ENCODE results near the gene SSC5D.

The SSC5D gene

DNA sequence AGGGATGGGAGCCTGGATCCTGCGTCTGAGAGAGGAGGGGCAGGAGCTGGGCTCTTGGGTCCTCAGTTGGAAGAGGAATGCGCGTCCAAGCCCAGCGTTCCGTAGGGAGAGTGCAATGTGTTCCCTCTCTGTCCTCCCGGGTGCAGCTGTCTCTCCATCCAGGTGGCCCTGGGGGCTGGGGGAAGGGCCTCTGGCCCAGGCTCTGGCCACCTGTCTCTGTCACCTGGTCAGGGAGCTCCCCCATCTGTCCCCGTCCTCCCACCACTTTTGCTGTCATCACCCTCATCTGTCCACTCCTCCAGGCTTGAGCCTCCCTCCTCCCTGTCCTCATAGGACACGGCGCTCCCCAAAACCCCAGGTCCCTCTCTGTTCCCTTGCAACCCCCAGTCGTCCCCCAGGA, 52.4 kb downstream of the SSC5D start:
- H3K4me3 Mint-ChIP-seq = no peak overlapping the region
- no peaks in the 10 kb centered on the region for H3K9me3 Mint-ChIP-seq
- H3K27me3 Mint-ChIP-seq = peaks cover under 1% of the 10 kb centered on the region
- H3K27ac Mint-ChIP-seq = no peak overlapping the region
- no peaks in the 10 kb centered on the region for H3K36me3 Mint-ChIP-seq
- H3K4me1 Mint-ChIP-seq = no peaks in the 10 kb centered on the region

DNA sequence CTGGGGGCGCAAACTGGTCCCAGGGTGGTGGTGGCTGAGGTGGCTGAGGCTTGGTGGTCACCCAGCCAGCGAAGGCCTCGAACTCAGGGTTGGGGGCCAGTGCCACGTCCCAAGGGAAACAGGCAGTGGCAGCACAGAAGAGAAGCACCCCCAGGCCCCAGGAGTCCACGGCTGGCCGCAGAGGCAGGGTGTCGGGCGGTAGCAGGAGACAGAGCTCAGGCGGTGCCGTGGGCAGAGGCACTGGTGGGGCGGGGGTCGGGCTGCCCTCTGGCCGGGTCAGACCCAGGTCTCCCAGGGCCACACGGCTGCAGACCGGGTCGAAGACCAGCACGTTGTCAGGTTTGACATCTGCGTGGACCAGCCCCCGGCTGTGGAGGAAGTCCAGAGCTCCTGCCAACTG, 52.9 kb downstream of the SSC5D start:
- Mint-ChIP-seq H3K4me3 (no peak overlapping the region), H3K4me1 (no peaks in the 10 kb centered on the region), H3K27me3 (peaks cover 2% of the 10 kb centered on the region), H3K36me3 (no peaks in the 10 kb centered on the region), H3K9me3 (no peaks in the 10 kb centered on the region), H3K27ac (no peak overlapping the region)

DNA sequence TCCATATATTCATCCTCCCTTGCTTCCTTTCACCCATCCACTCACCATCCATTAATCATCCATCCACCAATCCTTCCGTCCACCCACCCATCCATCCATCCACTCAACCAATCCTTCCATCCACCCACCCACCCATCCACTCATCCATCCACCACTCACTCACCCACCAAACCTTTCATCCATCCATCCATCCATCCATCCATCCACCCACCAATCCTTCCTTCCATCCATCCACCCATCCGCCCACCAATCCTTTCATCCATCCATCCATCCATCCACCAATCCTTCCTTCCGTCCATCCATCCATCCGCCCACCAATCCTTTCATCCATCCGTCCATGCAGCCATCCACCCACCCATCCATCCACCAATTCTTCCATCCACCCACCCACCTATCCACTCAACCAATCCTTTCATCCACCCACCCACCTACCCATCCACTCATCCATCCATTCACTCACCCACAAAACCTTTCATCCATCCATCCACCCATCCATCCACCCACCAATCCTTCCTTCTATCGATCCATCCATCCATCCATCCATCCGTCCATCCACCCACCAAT, 54.1 kb downstream of the SSC5D start:
- Mint-ChIP-seq H3K4me3 (no peak overlapping the region), H3K4me1 (no peaks in the 10 kb centered on the region), H3K27ac (no peak overlapping the region), H3K36me3 (no peaks in the 10 kb centered on the region), H3K9me3 (no peaks in the 10 kb centered on the region), H3K27me3 (peaks cover 2% of the 10 kb centered on the region)

DNA sequence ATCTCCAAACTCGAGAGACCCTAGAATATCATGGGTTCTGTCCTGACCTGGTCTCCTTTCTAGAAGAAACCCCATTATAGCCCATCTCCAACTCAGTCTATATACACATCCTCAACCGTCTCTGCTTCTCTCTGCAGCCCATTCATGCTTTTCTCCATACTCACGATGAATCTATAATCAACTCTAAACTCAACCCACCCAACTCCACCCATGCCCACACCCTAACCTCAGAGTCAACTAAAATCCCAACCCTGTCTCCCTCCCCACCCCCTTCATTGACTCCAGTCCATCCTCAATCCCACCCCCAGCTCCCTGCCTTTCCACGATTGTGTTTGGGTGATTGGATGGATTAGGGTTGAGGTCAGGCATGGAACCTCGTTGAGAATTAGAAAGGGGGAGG, 55.3 kb downstream of the SSC5D start:
- H3K4me3 Mint-ChIP-seq = no peak overlapping the region
- H3K4me1 Mint-ChIP-seq = no peaks in the 10 kb centered on the region
- no peaks in the 10 kb centered on the region for H3K9me3 Mint-ChIP-seq
- peaks cover 3% of the 10 kb centered on the region for H3K27me3 Mint-ChIP-seq
- H3K27ac Mint-ChIP-seq = no peak overlapping the region
- H3K36me3 Mint-ChIP-seq = no peaks in the 10 kb centered on the region

DNA sequence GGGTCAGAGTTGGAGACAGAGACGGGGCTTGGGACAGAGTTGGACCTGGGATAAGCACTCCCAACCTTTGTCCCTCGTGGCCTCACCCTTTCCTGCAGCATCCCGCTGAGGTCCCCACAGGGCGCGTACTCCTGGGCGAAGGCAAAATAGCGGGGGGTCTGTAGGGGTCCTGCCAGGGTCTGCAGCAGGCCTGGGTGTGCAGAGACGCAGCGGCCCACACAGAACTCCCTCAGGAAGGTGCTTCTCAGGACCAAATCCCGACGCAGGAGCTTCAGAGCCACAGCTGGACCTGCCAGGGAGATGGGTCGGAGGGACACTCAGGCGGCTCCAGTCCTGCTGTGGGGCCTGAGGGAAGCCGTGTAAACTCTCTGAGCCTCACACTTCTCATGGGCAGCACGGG, 55.8 kb downstream of the SSC5D start:
- H3K27ac Mint-ChIP-seq = no peak overlapping the region
- no peaks in the 10 kb centered on the region for H3K9me3 Mint-ChIP-seq
- peaks cover 3% of the 10 kb centered on the region for H3K27me3 Mint-ChIP-seq
- no peaks in the 10 kb centered on the region for H3K36me3 Mint-ChIP-seq
- no peak overlapping the region for H3K4me3 Mint-ChIP-seq
- no peaks in the 10 kb centered on the region for H3K4me1 Mint-ChIP-seq

DNA sequence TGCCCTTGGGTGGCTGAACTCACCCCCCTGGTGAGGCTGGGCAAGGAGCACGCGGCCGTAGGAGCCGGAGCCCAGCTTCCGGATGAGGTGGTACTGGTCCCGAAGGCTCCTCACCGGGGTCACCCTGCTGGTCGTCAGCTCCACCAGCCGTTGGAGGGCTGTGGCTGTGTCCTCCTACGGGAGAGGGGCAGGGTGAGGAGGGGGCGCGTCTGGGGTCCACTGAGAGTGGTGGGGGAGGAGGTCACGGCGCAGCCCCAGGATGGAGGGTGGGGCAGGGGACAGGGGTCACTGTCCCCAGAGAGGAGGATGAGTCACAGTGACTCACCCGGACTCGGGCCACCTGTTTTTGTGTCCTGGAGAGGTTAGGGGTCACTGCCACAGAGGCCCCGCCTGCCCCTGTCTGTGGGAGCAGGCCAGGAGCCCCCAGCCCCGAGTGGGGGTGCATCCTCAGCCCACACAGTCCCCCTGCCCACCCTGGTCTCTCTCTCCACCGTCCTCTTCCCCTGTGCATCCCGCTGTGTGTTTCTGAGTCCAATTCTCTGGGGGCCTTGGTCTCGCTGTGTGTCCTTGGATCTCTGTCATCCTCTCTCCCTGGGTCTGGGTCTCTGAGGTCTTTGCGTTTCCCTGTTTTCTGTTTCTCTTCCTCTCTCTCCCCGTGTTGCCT, 56.7 kb downstream of the SSC5D start:
- Mint-ChIP-seq H3K27ac (no peak overlapping the region), H3K27me3 (peaks cover 6% of the 10 kb centered on the region), H3K4me1 (no peaks in the 10 kb centered on the region), H3K4me3 (no peak overlapping the region), H3K36me3 (no peaks in the 10 kb centered on the region), H3K9me3 (no peaks in the 10 kb centered on the region)

DNA sequence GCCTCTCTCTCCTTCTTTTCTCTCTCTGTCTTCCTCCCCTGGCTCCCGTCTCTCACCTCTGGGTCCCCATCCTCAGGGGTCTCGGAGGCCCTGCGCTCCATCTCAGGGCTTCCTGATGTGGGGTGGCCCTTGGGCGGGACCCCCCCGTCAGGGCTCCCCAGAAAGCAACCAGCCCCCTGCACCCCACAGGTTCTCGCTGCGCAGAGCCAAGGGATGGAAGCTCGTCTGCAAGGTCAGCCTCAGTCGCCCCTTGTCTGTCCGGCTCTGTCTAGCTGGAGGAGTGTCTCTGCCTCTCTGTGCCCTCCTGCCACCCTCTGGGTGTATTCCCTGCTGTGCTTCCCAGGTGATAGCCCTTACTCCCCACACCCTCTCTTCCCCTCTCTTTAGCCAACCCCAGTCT, 57.2 kb downstream of the SSC5D start, which contains the start of gene SBK3:
TSS of gene SBK3 (minus strand) at position 101 of the 400 bp plus-strand sequence. CDS start at position 101, 0 bp downstream.
- Mint-ChIP-seq H3K4me1 (no peaks in the 10 kb centered on the region), H3K9me3 (no peaks in the 10 kb centered on the region), H3K27ac (peak within 1 kb of the TSS; percentile 37), H3K36me3 (no peaks in the 10 kb centered on the region), H3K4me3 (no peak within 1 kb of the TSS), H3K27me3 (peaks cover 6% of the 10 kb centered on the region)

DNA sequence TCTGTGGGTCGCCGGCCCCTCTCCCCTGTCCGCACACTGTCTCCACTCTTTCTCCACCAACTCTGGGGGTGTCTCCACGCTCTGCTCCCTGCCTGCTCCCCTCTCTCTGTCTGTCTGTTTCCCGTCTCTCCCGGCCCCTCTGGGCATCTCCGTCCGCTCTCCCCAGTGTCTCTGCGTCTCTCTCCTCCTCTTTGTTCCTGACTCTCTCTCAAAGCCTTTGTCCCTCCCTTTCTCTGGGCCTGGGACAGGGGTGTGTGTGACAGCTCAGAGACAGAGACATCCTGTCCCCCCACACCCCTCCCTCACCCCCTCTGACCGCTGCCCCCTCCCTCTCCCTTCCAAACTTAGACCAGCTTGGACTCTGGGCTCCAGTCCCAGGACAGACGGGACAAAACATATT, 57.8 kb downstream of the SSC5D start:
- Mint-ChIP-seq H3K4me3 (no peak overlapping the region), H3K27ac (peak overlapping the region; percentile 37), H3K27me3 (peaks cover 6% of the 10 kb centered on the region), H3K4me1 (no peaks in the 10 kb centered on the region), H3K36me3 (no peaks in the 10 kb centered on the region), H3K9me3 (no peaks in the 10 kb centered on the region)

DNA sequence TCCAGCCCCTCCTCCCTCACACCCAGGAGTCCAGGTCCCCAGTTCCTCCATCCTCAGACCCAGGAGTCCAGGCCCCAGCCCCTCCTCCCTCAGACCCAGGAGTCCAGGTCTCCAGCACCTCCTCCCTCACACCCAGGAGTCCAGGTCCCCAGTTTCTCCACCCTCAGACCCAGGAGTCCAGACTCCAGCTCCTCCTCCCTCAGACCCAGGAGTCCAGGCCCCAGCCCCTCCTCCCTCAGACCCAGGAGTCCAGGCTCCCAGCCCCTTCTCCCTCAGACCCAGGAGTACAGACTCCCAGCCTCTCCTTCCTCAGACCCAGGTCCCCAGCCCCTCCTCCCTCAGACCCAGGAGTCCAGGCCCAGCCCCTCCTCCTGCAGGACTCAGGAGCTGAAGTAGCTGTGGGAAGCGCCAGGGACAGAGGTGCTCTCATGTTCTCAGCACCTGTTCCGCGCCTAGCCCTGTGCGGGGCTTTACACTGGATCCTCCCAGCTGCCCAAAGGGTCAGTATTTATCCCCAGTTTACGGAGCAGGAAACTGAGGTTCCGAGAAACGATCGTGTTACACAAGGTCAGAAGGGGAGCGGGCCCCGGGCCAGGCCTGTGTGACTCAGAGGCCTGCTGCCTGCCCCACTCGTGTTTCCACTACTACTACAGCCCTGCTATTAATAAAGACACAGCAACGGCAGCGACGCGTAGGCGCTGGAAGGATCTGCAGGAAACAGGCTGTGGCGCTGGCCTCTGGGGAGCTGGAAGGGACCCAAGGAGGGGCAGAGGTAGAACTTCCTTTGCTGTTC, 58.8 kb downstream of the SSC5D start:
- no peak overlapping the region for H3K27ac Mint-ChIP-seq
- H3K4me1 Mint-ChIP-seq = no peaks in the 10 kb centered on the region
- peaks cover 6% of the 10 kb centered on the region for H3K27me3 Mint-ChIP-seq
- no peaks in the 10 kb centered on the region for H3K36me3 Mint-ChIP-seq
- no peaks in the 10 kb centered on the region for H3K9me3 Mint-ChIP-seq
- H3K4me3 Mint-ChIP-seq = no peak overlapping the region

DNA sequence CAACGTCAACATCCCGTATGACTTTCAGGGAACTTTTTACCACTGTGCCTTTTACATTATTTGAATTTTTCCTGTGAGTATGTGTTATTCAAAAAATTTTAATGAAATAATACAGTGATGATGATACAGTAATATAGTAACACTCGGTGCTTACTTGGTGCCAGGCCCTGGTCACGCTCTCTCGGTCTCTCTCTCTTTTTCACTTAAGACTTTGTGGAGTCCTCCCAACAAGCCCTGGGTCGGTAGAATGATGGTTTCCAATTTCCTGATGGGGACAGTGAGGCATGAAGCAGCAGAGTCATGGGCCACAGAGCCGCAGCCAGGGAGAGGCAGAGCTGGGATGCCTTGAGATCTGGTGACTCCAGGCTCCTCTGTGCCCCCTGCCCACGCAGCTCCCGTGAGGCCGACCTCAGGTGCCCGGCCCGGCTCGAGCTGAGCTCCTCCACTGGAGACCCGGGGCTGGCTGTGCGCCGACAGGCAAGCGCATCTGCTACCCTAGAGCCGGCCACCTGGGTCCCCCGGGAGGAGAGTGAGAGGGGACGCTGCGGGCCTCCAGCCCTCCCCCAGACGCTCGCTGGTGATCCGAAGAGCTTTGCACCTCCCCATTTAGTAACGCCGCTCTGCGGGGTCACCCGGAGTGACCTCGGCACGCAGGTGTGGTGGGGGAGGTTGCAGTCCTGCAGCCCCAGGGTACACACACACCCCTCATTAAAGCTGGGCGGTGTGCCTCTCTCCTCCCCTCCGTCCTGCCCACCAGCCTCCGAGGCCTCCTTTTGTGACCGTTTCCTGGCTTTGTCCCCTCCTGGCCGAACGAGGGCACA, 61.5 kb downstream of the SSC5D start:
- H3K4me1 Mint-ChIP-seq = no peaks in the 10 kb centered on the region
- H3K4me3 Mint-ChIP-seq = no peak overlapping the region
- no peaks in the 10 kb centered on the region for H3K36me3 Mint-ChIP-seq
- no peaks in the 10 kb centered on the region for H3K9me3 Mint-ChIP-seq
- H3K27me3 Mint-ChIP-seq = peaks cover 6% of the 10 kb centered on the region
- H3K27ac Mint-ChIP-seq = no peak overlapping the region

DNA sequence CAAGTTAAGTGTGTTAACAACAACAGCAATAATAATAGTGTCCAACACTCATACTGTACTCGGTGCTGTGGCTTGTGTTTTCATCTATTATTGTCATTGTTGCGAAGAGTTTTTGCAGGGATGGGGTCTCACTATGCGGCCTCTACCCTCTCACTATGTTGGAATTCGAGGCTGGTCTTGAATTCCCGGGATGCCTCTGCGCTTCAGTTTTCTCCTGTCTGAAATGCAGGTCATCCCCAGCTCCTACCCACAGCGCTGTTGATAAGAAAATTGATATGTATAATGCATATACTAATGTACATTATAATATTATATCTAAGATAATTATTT, 62.0 kb downstream of the SSC5D start:
- Mint-ChIP-seq H3K27ac (no peak overlapping the region), H3K27me3 (peaks cover 6% of the 10 kb centered on the region), H3K36me3 (no peaks in the 10 kb centered on the region), H3K4me3 (no peak overlapping the region), H3K9me3 (no peaks in the 10 kb centered on the region), H3K4me1 (no peaks in the 10 kb centered on the region)

DNA sequence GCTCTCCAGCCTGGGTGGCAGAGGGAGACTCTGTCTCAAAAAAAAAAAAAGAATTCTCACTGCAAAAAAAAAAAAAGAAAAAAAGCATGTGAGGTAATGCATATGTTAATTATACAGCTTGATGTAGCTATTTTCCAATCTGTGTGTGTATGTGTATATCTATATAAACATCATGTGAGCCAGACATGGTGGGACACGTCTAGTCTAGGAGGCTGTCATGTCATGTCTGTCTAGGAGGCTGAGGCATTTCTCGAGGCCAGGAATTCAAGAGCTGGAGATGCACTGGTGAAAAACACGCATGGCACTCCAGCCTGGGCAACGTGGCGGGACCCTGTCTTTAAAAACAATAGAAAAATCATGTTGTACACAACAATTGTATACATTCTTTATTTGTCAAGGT, 64.0 kb downstream of the SSC5D start:
- H3K4me1 Mint-ChIP-seq = no peaks in the 10 kb centered on the region
- H3K27ac Mint-ChIP-seq = no peak overlapping the region
- H3K27me3 Mint-ChIP-seq = peaks cover 4% of the 10 kb centered on the region
- no peaks in the 10 kb centered on the region for H3K36me3 Mint-ChIP-seq
- no peaks in the 10 kb centered on the region for H3K9me3 Mint-ChIP-seq
- no peak overlapping the region for H3K4me3 Mint-ChIP-seq

DNA sequence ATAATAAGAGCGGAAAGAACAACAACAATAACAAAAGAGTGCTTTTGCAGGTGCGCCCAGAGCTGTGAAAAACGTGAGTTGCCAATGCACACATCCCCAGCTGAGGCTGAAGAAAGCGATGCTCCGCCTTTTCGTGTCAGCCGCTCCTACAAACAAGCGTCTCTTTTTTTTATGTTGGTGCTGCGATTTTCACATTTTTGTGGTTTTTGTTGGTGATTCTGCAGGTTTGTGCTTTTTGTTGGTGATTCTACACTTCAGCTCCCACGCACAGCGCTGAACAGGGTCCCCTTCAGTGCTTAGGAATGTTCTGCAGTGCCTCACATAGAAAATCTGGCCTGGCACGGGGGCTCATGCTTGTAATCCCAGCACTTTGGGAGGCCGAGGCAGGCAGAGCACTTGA, 64.4 kb downstream of the SSC5D start:
- H3K27me3 Mint-ChIP-seq = peaks cover 3% of the 10 kb centered on the region

DNA sequence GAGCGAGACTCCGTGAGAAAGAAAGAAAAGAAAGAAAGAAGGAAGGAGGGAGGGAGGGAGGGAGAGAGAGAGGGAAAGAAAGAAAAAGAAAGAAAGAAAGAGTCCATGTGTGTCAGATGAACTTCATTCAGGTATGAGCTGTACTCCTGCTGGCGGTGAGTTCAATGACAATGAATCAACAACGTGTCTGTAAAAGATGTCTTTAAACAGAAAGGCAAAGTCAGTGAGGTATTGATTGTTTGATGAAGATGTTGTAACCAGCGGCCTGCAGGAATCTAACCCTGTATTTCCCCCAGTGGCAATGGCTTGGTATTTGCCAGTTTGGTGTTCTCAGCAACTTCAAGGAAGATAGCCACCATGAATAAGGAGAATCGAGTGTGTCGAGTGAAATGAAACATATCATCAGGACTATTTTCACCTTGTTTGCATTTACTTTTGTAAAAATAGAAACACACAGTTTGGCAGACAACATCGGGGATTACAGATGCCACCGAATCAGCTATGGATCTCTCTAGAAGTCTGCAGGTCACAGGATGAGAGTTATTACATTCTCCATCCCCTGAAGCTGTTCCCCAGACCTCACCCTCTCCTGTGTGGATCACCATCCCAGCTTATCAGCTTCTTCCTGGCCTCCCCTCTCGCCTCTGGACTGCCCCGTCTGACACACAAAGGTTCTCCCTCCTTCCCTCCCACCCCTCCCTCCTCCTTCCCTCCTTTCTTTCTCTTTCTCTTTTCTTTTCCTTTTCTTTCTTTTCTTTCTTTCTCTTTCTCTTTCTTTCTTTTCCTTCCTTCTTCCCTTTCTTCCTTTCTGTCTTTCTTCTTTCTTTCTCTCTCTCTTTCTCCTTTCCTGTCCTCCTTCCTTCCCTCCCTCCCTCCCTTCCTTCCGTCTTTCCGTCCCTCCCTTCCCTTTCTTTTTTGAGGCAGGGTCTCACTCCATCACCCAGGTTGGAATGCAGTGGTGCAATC, 65.3 kb downstream of the SSC5D start:
- peaks cover 3% of the 10 kb centered on the region for H3K27me3 Mint-ChIP-seq
- H3K9me3 Mint-ChIP-seq = no peaks in the 10 kb centered on the region
- H3K4me3 Mint-ChIP-seq = no peak overlapping the region
- no peak overlapping the region for H3K27ac Mint-ChIP-seq
- no peaks in the 10 kb centered on the region for H3K36me3 Mint-ChIP-seq
- no peaks in the 10 kb centered on the region for H3K4me1 Mint-ChIP-seq

More for the DNA sequence above, 64.4 kb downstream of the SSC5D start:
- H3K27ac Mint-ChIP-seq = no peak overlapping the region
- no peaks in the 10 kb centered on the region for H3K9me3 Mint-ChIP-seq
- no peak overlapping the region for H3K4me3 Mint-ChIP-seq
- H3K36me3 Mint-ChIP-seq = no peaks in the 10 kb centered on the region
- H3K4me1 Mint-ChIP-seq = no peaks in the 10 kb centered on the region

DNA sequence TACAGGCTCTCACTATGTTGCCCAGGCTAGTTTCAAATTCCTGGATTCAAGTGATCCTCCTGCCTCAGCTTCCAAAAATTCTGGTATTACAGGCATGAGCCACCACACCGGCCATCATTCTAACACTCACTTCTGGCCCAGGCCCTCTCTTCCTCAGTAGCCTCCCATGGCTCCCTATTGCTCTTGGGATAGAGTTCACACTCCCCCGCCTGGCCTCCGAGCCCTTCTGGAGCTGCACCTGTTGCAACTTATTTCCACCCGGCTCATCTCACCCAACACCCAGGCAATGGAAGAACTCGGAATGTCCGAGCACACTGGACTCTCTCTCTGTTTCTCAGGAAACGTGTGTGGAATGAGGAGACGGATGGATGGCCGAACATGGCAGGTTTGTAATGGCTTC, 66.1 kb downstream of the SSC5D start:
- H3K4me3 Mint-ChIP-seq = no peak overlapping the region
- no peaks in the 10 kb centered on the region for H3K36me3 Mint-ChIP-seq
- H3K9me3 Mint-ChIP-seq = no peaks in the 10 kb centered on the region
- peaks cover 3% of the 10 kb centered on the region for H3K27me3 Mint-ChIP-seq
- no peaks in the 10 kb centered on the region for H3K4me1 Mint-ChIP-seq
- no peak overlapping the region for H3K27ac Mint-ChIP-seq

Measured in activated naive CD4-positive, alpha-beta T cell treated with anti-CD3 and anti-CD28 coated beads, Interleukin-2, amount 50 U/mL, for 24 hours (primary cell).